NCI-H1694 (cell line): ENCODE results near the gene LPGAT1.
"Not testable (repeated sequence)": the region's sequence is repeated elsewhere in the genome, so short reads cannot be mapped to it uniquely, and the experiment has no call there.

Source experiments
- DNase-seq: peaks from one replicate; lab custom pipeline; 2025; lab: John Stamatoyannopoulos, UW

Gene LPGAT1

GRCh38 chr1:211705467-211706091 lies 125.0 kb downstream of the LPGAT1 start:
- DNase-seq = no peak

- no peak for DNase-seq
Measured at GRCh38 chr1:211704543-211704942, 126.0 kb downstream of the LPGAT1 start.

GRCh38 chr1:211703812-211704537 lies 126.6 kb downstream of the LPGAT1 start:
- DNase-seq = no peak

GRCh38 chr1:211701733-211702132 lies 128.8 kb downstream of the LPGAT1 start:
- DNase-seq = no peak

GRCh38 chr1:211699059-211699458 lies 131.5 kb downstream of the LPGAT1 start:
- no peak for DNase-seq

GRCh38 chr1:211698161-211699026 lies 132.2 kb downstream of the LPGAT1 start:
- DNase-seq = peak; percentile 28

- DNase-seq = peak; percentile 28
Measured at GRCh38 chr1:211697356-211697755, 133.2 kb downstream of the LPGAT1 start.

GRCh38 chr1:211695135-211695816 lies 135.3 kb downstream of the LPGAT1 start:
- DNase-seq = no peak

GRCh38 chr1:211693911-211694310 lies 136.7 kb downstream of the LPGAT1 start:
- not testable (repeated sequence) for DNase-seq
